Articular chondrocyte of knee joint (primary cell): ENCODE results near the gene GLYR1. TPM values are rescaled to one million over a fixed set of nuclear protein-coding genes. Genes with fewer than 3 reads are reported as not detected.

Source experiments
- small RNA-seq: library from RNA; depleted of rRNA; stranded (forward); fragments of <200 nt; gene quantifications from one replicate; pipeline ENCODE3, GENCODE V24; 2012
- total RNA-seq: library from RNA; depleted of rRNA; stranded (reverse); fragments of >200 nt; gene quantifications from 2 replicates; pipeline ENCODE4 v1.2.3, GENCODE V29; 2012

The GLYR1 gene
- 44.2 and 45.2 TPM in 2 replicates for total RNA-seq

DNA sequence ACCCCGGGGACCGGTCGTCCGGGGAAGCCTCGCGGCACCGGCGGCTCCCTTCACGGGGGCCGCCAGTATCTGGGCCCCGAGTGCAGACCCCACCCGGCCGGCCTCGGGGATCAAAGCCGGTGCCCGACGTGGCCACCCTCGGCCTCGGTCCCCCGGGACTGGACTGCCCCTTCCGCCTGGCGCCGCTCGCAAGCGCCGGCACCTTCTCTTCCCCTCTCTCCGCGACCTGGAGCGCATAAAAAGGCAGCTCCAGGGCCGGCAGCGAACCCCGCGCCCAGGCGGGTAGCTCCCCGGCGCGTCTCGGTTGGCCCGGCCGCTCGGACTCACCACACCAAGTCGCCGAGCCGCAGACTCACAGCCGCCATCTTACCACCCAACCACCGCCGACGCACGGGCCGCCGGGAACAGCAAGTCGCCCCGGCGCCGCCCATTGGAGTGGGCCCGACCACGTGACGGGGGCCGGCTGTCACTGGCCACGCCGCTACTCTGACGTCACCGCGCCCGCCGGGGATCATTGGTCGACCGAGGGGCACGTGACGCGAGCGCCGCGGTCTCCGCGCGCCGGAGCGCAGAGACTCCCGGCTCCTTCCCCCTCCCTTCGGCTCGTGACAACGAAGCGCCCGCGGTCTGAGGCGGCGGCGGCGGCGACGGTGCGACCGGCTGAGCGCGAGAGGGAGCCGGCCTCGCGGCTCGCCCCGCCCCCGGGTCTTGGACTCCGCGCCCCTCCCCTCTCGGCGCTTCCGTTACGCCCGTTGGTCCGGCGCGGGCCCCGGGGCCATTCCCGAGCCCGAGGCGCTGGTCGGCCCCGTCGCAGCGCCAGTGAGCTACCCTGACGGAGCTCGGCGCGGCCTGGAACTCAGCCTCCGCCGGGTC, at the start of gene GLYR1, which contains the start of gene UBN1:
TSS of gene GLYR1 (minus strand) at position 388 of the 873 bp plus-strand sequence. CDS start at position 365, 23 bp downstream.
TSS of gene UBN1 (plus strand) at position 581 of the 873 bp plus-strand sequence. CDS start 5,437 bp downstream, outside the sequence.

DNA sequence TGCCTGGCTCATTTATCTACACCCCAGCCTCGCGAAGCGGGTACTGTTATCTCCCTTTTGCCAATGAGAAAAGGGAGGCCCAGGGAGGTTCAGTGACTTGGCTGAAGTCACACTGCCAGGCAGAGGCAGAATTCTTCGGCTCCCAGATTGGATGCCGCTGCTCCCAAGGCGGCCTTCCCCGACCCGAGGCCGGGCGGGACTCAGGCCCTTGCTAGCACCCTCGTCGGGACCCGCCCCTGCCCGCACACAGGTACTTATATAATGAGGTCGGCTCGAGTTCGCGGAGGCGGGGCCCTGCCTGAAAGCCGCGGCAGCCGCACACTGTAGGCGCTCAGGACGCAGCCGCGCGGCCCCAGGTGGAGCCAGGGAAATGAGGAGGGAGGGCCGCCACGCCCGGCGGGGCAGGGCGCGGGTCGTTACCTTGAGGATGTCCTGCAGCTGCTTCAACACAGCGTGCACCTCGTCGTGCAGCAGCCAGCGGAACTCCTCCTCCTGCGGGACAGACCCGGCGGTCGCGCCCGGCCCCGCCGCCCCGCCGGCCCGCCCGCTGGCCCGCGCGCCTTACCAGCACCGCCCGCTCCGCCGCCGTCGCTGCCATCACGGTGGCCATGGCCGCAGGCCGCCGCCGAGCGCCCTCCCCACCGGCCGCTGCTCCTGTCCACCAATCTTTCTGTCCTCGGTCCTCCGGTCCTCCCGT, 45.0 kb downstream of the GLYR1 start, which contains the start of gene ROGDI:
TSS of gene ROGDI (minus strand) at position 672 of the 697 bp plus-strand sequence. CDS start at position 610, 62 bp downstream.

GRCh38 chr16:4795181-4795827, 51.8 kb downstream of the GLYR1 start, which contains the start of gene SMIM22:
SMIM22 (plus strand) TSS chr16:4795369; CDS start chr16:4795735, 366 bp downstream.

DNA sequence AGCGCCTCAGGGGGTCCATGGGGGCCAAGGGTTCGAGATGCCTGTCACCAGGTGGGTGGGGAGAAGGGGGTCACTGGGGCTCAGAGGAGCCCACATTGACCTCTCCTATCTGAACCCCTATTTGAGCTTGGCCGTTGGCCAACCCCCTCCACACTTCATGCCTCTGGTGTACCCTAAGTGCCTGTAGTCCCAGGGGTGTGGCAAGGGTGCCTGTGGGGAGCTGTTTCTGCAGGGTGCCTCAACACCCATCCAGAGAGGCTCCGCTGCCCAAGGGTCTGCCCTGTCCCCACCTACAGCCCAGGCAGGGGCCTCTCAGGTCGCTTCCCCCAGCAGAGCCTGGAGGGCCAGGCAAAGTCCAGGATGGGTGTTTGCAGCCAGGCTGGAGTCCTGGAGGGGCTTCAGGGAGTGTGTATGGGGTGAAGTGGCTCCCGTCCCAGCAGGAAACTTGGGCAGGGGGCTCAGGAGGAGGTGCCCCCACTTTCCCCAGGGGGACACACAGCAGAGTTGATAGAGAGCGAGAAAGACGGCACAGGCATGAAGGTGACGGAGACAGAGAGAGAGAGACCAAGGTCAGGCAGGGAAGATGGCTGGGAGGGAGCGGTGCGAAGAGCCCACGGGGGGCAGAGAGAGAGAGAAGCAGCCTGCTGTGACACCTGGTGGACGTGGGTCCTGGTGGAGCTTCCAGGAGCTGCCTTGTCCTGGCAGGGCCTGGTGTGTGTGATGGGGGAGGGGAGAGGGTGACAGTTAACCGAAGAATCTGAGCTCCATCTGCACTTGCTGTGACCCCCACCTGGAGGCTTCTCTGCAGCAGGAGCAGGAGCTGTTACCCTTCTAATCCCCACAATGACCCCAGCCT, 59.2 kb downstream of the GLYR1 start, which contains the start of gene SEPTIN12:
TSS of gene SEPTIN12 (minus strand) at position 719 of the 856 bp plus-strand sequence. CDS start at position 19, 700 bp downstream.

GRCh38 chr16:4766875-4767628, 80.0 kb downstream of the GLYR1 start, which contains the start of gene ZNF500:
ZNF500 (minus strand) TSS chr16:4767162; CDS start chr16:4765978, 1,184 bp downstream.

Small RNA genes lying within 50 kb of the gene (small RNA-seq; reads per million reads assigned to genes)
- gene RF00017 = not detected

Other genes starting within 250 kb of the GLYR1 start
- gene UBALD1, start 232.4 kb downstream of the GLYR1 start, total RNA-seq = 2.5 and 4.3 TPM in 2 replicates
- gene MGRN1, start 222.5 kb downstream of the GLYR1 start, total RNA-seq = 37.2 and 42.9 TPM in 2 replicates
- 15.3 and 16.4 TPM in 2 replicates for gene NUDT16L1, start 153.7 kb downstream of the GLYR1 start, total RNA-seq
- gene ANKS3, start 113.0 kb downstream of the GLYR1 start, total RNA-seq = 22.7 and 26.3 TPM in 2 replicates
- 1.8 and 2.2 TPM in 2 replicates for gene DNAAF8, start 112.8 kb downstream of the GLYR1 start, total RNA-seq
- gene ZNF500, start 80.1 kb downstream of the GLYR1 start, total RNA-seq = 11.1 and 11.3 TPM in 2 replicates
- not detected in 2 replicates for gene SEPTIN12, start 58.9 kb downstream of the GLYR1 start, total RNA-seq
- not detected in 2 replicates for gene SMIM22, start 51.9 kb downstream of the GLYR1 start, total RNA-seq
- 8.8 and 13.7 TPM in 2 replicates for gene ROGDI, start 44.7 kb downstream of the GLYR1 start, total RNA-seq
- 25.6 and 31.9 TPM in 2 replicates for gene UBN1, start 193 bp upstream of the GLYR1 start, total RNA-seq
- gene PPL, start 89.9 kb upstream of the GLYR1 start, total RNA-seq = 9.7 and 13.7 TPM in 2 replicates
- gene SEC14L5, start 111.0 kb upstream of the GLYR1 start, total RNA-seq = under 0.01 and 0.22 TPM in 2 replicates
- 19.5 and 21.6 TPM in 2 replicates for gene NAGPA, start 186.6 kb upstream of the GLYR1 start, total RNA-seq
- 0.13 and 1.2 TPM in 2 replicates for gene C16orf89, start 218.7 kb upstream of the GLYR1 start, total RNA-seq
- 32.2 and 42.2 TPM in 2 replicates for gene ALG1, start 224.6 kb upstream of the GLYR1 start, total RNA-seq